B cell (primary cell): ENCODE data around the gene HEXB.

Source experiments
- EZH2 ChIP-seq: IDR thresholded peaks from 2 replicates; pipeline ENCODE4 v1.6.1; 2012; ENCODE audit warnings: borderline replicate concordance, low read depth, mild to moderate bottlenecking, moderate library complexity, low read length; ENCODE audit not compliant: insufficient read depth, poor library complexity, severe bottlenecking
- TF ChIP-seq, protein P1 (sequence below): fragments of 200-600 bp; IDR thresholded peaks from one replicate; pipeline ENCODE4 v1.8.0; 2022; ENCODE audit warnings: antibody characterized with exemption, mild to moderate bottlenecking

DNA sequence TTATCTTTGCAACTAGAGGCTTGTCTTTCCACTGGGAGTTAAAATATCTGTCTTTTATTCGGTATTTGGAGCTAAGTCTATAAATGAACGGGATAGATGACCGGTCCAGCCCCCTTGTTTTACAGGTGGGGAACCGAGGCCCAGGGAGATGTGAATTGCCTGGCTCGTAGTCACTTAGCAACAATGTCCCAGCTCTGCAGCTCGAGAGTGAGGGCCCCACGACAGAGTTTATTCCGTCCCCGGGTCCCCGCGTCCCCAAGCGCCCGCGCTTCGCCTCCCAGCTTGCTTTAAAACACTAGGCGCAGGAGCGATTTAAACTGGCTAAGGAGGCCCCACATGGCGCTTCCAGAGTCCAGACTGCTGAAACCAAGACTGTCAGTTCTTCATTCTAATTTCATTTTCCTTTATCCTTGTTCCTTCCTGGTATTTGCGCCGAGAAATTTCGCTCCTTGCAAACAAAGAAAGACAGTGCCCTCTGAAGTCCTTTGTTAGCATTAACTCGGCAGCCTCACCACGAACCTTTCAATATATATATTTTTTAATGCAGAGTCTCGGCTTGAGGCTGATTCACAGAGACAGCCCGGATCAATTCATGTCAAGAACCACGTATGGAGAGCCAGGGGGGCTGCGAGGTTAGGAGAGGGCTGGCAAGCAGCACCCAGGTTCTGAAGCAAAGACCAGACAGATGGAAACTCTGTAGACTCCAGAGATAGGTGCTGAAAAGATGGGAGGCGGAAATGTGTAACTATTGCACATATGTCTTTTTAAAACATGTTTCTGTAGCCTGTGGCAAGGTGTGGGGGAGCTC lies 43.1 kb upstream of the HEXB start:
- TF ChIP-seq, protein P1, sequence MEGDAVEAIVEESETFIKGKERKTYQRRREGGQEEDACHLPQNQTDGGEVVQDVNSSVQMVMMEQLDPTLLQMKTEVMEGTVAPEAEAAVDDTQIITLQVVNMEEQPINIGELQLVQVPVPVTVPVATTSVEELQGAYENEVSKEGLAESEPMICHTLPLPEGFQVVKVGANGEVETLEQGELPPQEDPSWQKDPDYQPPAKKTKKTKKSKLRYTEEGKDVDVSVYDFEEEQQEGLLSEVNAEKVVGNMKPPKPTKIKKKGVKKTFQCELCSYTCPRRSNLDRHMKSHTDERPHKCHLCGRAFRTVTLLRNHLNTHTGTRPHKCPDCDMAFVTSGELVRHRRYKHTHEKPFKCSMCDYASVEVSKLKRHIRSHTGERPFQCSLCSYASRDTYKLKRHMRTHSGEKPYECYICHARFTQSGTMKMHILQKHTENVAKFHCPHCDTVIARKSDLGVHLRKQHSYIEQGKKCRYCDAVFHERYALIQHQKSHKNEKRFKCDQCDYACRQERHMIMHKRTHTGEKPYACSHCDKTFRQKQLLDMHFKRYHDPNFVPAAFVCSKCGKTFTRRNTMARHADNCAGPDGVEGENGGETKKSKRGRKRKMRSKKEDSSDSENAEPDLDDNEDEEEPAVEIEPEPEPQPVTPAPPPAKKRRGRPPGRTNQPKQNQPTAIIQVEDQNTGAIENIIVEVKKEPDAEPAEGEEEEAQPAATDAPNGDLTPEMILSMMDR: peak; percentile 33
- no peak for TF ChIP-seq EZH2
